Activated CD4-positive, alpha-beta T cell treated with anti-CD3 and anti-CD28 coated beads, Interleukin-2, amount 50 U/mL, for 1 hour (primary cell): ENCODE results near the gene BAHCC1.

Source experiments
- DNase-seq: peaks from one replicate; pipeline ENCODE4 v3.0.0-alpha.2; 2020

The BAHCC1 gene

GRCh38 chr17:81500047-81500446, 104.8 kb downstream of the BAHCC1 start:
- no peak for DNase-seq

GRCh38 chr17:81502471-81503017, 107.3 kb downstream of the BAHCC1 start:
- DNase-seq: no peak

- DNase-seq: no peak
These were observed 108.4 kb downstream of the BAHCC1 start for GRCh38 chr17:81503619-81504018.

GRCh38 chr17:81508639-81509206, 113.5 kb downstream of the BAHCC1 start:
- no peak for DNase-seq

GRCh38 chr17:81509207-81509971, 114.1 kb downstream of the BAHCC1 start:
- no peak for DNase-seq

- no peak for DNase-seq
These were observed 114.9 kb downstream of the BAHCC1 start for GRCh38 chr17:81509972-81510784.

- peak; percentile 38 for DNase-seq
These were observed 115.7 kb downstream of the BAHCC1 start for GRCh38 chr17:81510785-81511553.

- DNase-seq: no peak
These were observed 116.2 kb downstream of the BAHCC1 start for GRCh38 chr17:81511554-81511803.

GRCh38 chr17:81511804-81512561, 116.7 kb downstream of the BAHCC1 start:
- DNase-seq: peak; percentile 33

GRCh38 chr17:81512562-81513371, 117.5 kb downstream of the BAHCC1 start, which contains the start of gene ACTG1:
TSS of gene ACTG1 (minus strand) at chr17:81512799. CDS start at chr17:81512354, 445 bp downstream.
- DNase-seq: peak; percentile 89

- DNase-seq: peak; percentile 46
These were observed 118.1 kb downstream of the BAHCC1 start for GRCh38 chr17:81513372-81513752.

GRCh38 chr17:81513753-81514488, 118.7 kb downstream of the BAHCC1 start:
- DNase-seq: peak; percentile 22

- no peak for DNase-seq
These were observed 119.2 kb downstream of the BAHCC1 start for GRCh38 chr17:81514489-81514738.

GRCh38 chr17:81514739-81515529, 119.7 kb downstream of the BAHCC1 start:
- DNase-seq: peak; percentile 64

- DNase-seq: no peak
These were observed 120.3 kb downstream of the BAHCC1 start for GRCh38 chr17:81515530-81516041.
